ENCODE data around the gene CAMTA1.

GRCh38 chr1:6807782-6808181 lies 22.5 kb downstream of the CAMTA1 start:
- TF ChIP-seq CTCF (IDR thresholded peaks at IDR 0.05; ENCODE audit: low read depth, low read length, missing input control) (no peak), TAF1 (conservative IDR thresholded peaks at IDR 0.05) (no peak), EGR1 (IDR thresholded peaks at IDR 0.05; ENCODE audit: low read depth in 2 of 2) (peak in 1 of 2 donors; percentile 52), HNF4A (conservative IDR thresholded peaks at IDR 0.05) (peak; percentile 66 to 80), RAD21 (IDR thresholded peaks at IDR 0.05) (peak in 1 of 2 donors; percentile 30), HNF4G (IDR thresholded peaks at IDR 0.05) (peak; percentile 58), ATF3 (IDR thresholded peaks at IDR 0.05) (no peak)

Measured in liver (tissue), 3 donors.